Measurements from ENCODE around the gene EPAS1. TPM values are rescaled to one million over a fixed set of nuclear protein-coding genes. Genes with fewer than 3 reads are reported as not detected.

EPAS1 gene
- total RNA-seq, 1 experiment from 2014 or later, result 55.9 TPM

DNA sequence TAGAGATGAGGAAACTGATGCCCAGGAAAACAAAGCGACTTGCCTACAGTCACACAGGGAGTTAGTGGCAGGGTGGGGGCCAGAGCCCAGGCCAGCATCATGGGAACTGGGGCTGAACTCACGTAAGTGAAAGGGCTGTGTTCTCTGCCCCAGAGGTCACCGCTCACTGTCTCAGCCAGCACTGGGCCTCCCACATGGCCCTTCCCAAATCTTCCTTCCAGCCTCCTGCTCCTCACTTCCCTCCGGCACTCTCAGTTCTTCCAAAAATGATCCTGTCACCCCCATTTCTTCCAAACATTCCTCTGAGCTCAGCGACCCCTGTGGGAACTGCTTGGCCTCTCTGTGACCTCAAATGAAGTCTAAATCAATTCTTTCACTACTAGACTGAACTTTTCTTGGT is 91.7 kb downstream of the EPAS1 start (continued):
- TF ChIP-seq ZBTB33 (IDR thresholded peaks at IDR 0.05; ENCODE audit: extremely low read depth, insufficient replicate concordance, low read length) (no peak), CEBPB (IDR thresholded peaks at IDR 0.05; ENCODE audit: low read depth) (no peak)

GRCh38 chr2:46389417-46389916 is 92.3 kb downstream of the EPAS1 start:
- ATAC-seq, result no peak
- Histone ChIP-seq H3K27ac (ENCODE audit: low read depth, low read length) (no peak overlapping the region), H3K9me3 (ENCODE audit: control insufficient read depth in 1 of 2, insufficient read depth in 1 of 2, low read depth in 1 of 2, low read length in 2 of 2) (no peaks in the 10 kb centered on the region), H3K4me3 (replicated peaks in 1 of 2; ENCODE audit: low read depth in 1 of 2, low read length in 2 of 2) (no peak overlapping the region), H3K27me3 (ENCODE audit: insufficient read depth, low read length) (no peaks in the 10 kb centered on the region), H3K9me2 (ENCODE audit: insufficient read depth) (no peaks in the 10 kb centered on the region), H3K9ac (ENCODE audit: low read length) (no peak overlapping the region), H2AFZ (ENCODE audit: low read depth, low read length, poor library complexity, severe bottlenecking) (no peak overlapping the region), H3K4me1 (ENCODE audit: control insufficient read depth in 1 of 2, insufficient read depth in 2 of 2, low read length in 2 of 2) (peaks cover 0 to 4% of the 10 kb centered on the region in 2 experiments; a peak in 1 of 4 replicates), H3K4me2 (ENCODE audit: low read length) (no peak overlapping the region), H3K36me3 (ENCODE audit: control insufficient read depth in 1 of 2, insufficient read depth in 2 of 2, low read length in 2 of 2) (no peaks in the 10 kb centered on the region; a peak in 1 of 4 replicates), H3K79me2 (ENCODE audit: insufficient read depth, low read length) (no peaks in the 10 kb centered on the region), H4K20me1 (ENCODE audit: insufficient read depth) (no peaks in the 10 kb centered on the region)
- POLR2A ChIA-PET, result no interaction called here
- BruUV-seq (replicated peaks), result no TSS peak
- TF ChIP-seq YY1 (IDR thresholded peaks at IDR 0.05; ENCODE audit: extremely low read depth, insufficient replicate concordance, low read depth, low read length) (no peak), RAD21 (IDR thresholded peaks at IDR 0.05; ENCODE audit: low read depth) (no peak), ZBTB33 (IDR thresholded peaks at IDR 0.05; ENCODE audit: extremely low read depth, insufficient replicate concordance, low read length) (no peak), REST (IDR thresholded peaks at IDR 0.05; ENCODE audit: low read depth) (no peak), TCF7L2 (IDR thresholded peaks at IDR 0.05; ENCODE audit: borderline replicate concordance, extremely low read depth, insufficient read depth, insufficient read length) (no peak), CTCF (IDR thresholded peaks at IDR 0.05 in 2 of 3, conservative IDR thresholded peaks at IDR 0.05 in 1 of 3; ENCODE audit: borderline replicate concordance in 1 of 3, insufficient read depth in 1 of 3, low read depth in 2 of 3, low read length in 2 of 3) (no peak), ATF3 (IDR thresholded peaks at IDR 0.05) (no peak), SIN3A (IDR thresholded peaks at IDR 0.05; ENCODE audit: low read depth) (no peak)
- TF ChIP-seq, protein P1, sequence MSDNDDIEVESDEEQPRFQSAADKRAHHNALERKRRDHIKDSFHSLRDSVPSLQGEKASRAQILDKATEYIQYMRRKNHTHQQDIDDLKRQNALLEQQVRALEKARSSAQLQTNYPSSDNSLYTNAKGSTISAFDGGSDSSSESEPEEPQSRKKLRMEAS (IDR thresholded peaks at IDR 0.05), result no peak
- intact Hi-C loops (cut with micrococcal nuclease), result no loop called here
- RAD21 ChIA-PET (ENCODE audit: low non-redundant PET in 1 of 2, low total read pairs in 2 of 2, uncharacterized antibody in 2 of 2, unreplicated experiment in 2 of 2), result no interaction called here
- CTCF ChIA-PET, result no interaction called here
- DNase-seq (ENCODE audit: low read depth, low spot score), result no peak

All from HCT116 (cell line).